ENCODE results near the gene HS6ST2.

Gene HS6ST2

GRCh38 chrX:132778917-132779316, 179.5 kb downstream of the HS6ST2 start:
- no peak for DNase-seq

GRCh38 chrX:132776486-132777210, 181.8 kb downstream of the HS6ST2 start:
- no peak for DNase-seq

- no peak for DNase-seq
Observed at GRCh38 chrX:132775263-132775823, 183.1 kb downstream of the HS6ST2 start.

- no peak for DNase-seq
Observed at GRCh38 chrX:132774010-132774714, 184.3 kb downstream of the HS6ST2 start.

GRCh38 chrX:132769609-132770008, 188.8 kb downstream of the HS6ST2 start:
- no peak for DNase-seq

DNA sequence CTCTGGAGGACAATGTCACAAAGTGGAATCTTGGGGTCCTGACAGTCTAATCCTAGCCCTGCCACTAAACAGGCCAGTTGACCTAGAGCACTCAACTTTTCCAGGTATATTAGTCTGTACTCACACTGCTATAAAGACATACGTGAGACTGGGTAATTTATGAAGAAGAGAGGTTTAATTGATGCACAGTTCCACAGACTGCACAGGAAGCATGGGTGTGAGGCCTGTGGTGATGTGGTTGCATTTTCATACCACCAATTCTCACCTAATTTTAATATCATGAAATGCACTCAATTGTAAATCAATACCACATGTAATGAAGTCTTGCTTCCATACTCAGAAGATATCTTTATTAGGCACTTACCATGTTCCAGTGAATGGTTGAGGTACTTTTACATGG, 192.0 kb downstream of the HS6ST2 start:
- DNase-seq = no peak

DNA sequence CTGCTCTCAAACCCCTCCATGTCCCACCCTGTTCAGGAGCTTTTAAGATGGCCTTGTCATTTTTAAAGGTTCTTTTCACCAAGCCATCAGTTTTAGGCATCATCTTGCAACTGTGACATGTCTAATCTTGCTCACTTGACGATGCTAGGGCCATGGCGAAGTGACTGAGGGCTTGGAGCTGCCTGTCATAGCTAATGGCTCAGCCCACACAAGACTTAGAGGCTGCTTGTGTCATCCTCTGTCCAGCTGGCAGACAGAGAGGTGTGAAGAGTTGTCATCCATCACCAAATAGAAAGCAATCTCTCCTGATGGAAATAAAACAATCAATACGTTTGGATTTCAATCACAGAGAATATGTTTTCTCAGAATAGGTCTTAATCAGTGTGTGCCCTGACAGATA, 194.9 kb downstream of the HS6ST2 start:
- DNase-seq = no peak

DNA sequence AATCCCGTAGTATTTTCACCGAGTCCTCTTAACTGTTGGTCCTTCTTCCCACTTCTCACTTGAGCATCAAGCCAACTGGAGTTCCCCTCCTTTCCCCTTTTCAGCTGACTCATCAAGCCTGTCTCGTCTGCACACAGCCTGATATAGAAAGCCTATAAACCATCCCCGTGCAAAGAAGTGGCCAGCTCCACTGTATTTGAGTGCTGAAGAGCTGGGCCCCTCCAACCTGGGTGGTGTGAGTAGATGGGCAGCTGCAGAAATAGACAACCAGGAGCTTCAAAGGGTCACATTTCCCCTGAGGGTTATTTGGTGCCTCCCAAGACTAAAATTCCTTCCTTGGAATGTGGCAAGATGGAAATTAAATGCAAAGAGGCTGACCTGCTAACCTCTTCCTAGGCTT, 199.7 kb downstream of the HS6ST2 start:
- DNase-seq = no peak

DNA sequence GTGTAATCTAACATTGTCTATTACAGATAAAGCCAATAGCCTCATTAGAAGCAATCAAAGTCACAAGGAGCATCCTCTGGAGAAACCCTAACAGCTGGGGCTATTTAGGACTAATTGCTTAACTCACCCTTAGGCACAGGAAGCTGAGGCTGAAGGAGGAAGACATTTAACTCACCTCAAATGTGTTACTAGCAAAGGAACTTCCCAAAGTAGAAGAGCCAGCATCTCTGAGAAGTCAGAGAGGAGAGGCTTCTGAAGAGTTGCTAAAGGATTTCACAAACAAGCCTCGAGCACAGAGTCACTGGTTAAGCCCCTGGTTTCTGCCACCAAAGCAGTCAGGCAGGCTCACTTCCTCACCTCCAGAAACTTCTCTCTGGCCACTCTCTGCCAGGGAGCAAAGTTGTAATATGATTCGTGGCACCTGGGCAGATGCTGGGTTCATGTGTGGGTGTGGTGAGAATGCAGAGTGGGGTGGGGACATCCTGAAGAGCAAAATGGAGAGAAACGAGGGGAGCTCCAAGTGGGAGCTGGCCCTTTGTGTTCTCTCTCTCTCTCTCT, 201.3 kb downstream of the HS6ST2 start:
- no peak for DNase-seq

DNA sequence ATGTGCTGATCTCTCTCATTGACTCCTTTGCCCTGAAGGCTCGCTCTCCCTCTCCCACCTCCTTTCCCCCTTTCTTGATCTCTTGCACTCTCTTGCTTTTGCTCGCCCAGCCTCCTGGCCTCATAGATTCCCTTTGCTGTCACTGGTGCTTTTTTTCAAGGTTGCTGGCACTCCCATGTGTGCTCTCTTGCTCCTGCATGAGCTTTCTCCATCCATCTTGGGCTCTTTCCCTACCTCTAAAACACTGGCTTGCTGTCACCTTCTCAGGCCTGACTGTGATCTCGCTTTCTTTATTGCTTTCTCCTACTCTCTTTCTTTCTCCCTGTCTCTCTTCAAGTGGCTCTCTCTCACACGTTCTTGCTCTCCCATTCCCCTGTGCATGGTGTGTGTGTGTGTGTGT, 202.0 kb downstream of the HS6ST2 start:
- DNase-seq = no peak

DNA sequence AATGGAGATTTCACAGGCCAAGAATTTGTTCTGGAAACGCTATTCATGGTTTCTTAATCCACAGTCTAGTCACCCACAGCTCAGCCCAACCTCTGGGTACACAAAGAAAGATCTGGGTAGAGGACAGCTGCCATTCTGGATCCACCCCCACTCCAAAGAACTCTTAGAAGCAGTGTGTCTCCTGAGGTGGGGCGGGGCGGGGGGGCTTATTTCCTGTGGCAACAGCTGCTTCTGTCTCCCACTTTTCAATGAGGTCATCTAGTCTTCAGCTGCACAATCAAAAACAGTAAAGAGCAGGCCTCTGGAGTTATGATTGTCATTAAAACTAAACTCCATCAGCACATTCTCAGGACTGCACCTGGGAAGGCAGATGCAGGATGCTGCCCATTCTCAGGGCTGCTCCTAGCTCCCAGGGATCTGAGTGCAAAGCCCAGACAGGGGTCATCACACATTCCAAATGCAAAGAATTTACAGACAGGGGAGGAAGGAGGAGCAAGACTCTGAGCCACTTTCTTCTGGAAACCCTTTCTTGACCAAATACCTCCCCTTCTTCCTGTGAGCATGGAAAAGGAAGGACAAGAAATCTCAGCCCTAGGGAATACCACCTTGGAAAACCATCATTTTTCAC, 207.3 kb downstream of the HS6ST2 start:
- DNase-seq = no peak

DNA sequence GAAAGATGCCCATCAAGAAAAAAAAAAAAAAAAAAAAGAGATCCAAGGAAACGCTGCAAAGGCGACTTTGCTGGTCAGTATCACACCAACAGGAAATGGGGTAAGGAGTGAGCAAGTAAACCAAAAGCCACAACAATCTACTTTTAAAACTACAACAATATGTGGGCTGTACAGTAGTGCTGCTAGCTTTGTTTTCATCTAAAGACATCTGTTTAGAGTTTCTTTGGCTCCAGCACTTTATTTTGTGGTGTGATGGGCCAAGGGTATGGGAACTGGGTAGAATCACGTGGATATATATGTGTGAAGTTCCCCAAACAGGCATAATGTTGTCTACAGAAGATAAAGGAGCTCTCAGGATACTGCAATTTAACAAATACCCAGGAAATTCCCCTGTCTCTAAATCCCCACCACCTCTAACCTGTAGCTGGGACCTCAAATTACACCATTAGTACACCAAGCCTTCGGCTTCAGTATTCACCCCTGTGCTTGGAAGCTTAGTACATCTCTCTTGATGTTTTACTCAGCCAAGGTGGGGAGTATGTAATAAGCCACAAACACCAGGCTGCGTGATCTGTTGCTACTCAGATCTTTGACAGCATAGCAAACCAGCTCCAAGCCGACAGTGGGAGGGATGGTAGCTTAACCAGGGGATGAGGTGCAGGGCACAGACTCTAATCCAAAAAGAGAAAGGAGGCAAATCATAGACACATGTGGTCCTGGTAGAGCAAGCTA, 207.9 kb downstream of the HS6ST2 start:
- DNase-seq = no peak

DNA sequence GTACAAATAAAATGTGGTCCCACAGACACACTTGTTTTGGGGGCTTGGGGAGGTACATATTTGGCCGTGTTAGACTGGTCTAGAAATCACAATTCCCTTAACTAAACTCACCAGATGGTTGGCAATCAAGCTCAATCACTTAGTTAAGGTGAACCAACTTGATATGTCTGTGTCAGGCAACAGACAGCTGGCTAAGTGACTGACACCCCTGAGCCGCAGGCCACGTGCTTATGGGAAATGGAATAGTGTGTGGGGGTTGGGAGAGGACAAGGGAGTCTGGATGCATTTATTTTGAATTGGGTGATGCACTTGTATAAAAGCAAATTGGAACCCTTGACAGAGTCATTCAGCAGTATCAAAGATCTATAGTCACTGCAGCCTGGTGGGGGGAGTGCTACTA, 209.0 kb downstream of the HS6ST2 start:
- DNase-seq = no peak

- DNase-seq = no peak
Observed at GRCh38 chrX:132748909-132749308, 209.5 kb downstream of the HS6ST2 start.

- no peak for DNase-seq
Observed at GRCh38 chrX:132748268-132748667, 210.2 kb downstream of the HS6ST2 start.

GRCh38 chrX:132745593-132745992, 212.8 kb downstream of the HS6ST2 start:
- no peak for DNase-seq

GRCh38 chrX:132744470-132744869, 214.0 kb downstream of the HS6ST2 start:
- DNase-seq = no peak

DNA sequence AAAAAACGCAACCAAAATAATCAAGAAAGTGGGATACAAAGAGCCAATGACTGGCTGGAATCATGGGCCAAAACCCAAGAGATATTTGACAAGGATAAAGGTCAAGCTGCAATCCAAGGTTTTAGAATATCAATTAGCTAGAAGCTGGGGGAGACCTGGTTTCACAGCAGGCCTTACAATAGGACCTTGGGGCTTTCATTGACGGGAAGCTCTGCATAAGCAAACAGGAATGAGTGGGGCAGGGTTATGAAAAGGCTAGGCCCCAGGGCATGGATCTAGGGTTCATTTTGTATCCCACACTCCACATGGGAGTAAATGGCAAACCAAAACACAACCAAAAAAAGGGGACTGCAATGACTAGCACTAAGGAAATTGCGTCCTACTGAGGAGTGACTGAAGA, 215.3 kb downstream of the HS6ST2 start:
- DNase-seq = no peak

- DNase-seq = no peak
Observed at GRCh38 chrX:132742246-132742645, 216.2 kb downstream of the HS6ST2 start.

DNA sequence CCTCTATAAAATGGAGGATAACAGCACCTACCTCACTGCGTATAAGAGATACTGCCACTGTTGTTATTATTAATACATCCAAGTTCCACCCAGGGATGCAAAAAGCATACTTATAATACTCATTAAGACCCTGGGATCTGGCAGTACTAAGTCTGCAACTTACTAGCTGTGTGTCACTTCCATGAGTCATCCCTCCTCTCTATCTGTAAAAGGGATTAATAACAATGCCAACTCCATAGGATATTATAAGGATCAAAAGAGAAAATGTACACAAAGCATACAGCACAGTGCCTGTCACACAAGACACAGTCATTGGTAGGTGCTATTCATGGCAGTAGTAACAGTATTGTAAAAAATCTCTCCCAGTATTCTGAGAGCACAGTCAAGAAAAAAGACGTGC, 216.7 kb downstream of the HS6ST2 start:
- DNase-seq = no peak

DNA sequence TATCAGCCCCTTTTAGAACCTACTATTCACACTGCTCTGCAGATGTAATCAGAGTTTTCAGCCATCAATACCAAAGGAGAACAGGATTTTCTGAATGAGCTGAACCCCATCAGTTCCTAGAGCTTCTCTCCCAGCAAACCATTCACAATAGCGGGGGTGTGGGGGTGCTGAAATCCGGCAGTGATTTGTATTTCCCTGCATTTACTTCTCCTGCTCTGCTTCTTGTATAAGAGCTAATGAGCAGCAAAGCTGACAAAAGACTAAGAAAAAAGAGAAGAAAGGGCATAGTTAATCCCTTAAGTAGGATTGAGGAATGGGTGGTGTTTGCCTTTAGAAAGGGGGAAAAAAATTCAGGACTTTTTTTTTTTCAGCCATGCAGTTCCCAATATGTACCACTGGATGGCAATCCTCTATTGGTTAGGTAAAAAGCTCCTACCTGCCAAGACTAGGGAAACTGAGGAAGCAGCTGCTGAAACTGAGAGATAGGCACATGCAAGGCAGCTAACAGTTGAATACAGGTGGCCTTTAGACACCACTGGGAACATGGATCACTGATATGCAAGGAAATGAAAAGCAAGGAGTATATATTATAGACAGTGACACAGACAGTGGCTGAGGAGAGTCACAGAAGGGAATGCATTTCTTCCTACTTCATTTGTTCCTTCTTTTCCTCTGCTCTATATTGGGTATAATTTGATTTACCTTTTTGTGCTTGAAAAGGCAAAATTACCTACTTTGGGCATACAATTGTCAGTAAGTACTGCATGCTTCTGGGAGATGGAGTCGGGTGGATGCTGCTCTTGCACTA, 217.9 kb downstream of the HS6ST2 start:
- no peak for DNase-seq

DNA sequence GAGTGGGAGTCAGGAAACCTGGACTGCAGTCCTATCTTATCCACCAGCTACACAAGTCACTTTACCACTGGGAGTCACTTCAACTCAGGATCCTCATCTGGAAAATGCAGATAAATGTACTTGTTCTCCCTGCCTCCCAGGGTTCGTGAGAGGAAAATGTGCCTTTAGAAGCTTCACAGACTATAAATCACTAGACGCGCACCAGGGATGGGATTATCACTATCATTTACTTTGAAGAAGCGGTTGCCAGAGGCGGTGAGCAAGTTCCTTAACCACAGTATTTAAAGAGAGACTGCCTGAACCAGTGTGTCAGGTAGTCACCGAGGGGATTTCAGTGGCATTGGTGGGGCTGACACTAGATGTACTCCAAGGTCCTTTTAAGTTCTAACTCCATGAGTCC, 219.5 kb downstream of the HS6ST2 start:
- no peak for DNase-seq

Measured in cortex of kidney (tissue), 1 donor.